HepG2 (cell line): Measurements from ENCODE around the gene ZNF213. TPM values are rescaled to one million over a fixed set of nuclear protein-coding genes. Genes with fewer than 3 reads are reported as not detected.

Experiments
- ATF4 ChIP-seq, 2 experiments: fragments of 450-650 bp in 1 of 2; sonication (generic) in 1 of 2; formaldehyde crosslinking; IDR thresholded peaks; 2 replicates each; pipeline versions ENCODE4 v1.5.0 to v1.8.0; 2020 to 2022; ENCODE audit warnings: mild to moderate bottlenecking in 1 of 2, missing genetic modification reagents in 1 of 2
- ETV6 ChIP-seq: sonication (generic); formaldehyde crosslinking; conservative IDR thresholded peaks from 2 replicates; pipeline ENCODE4 v1.4.0; 2020; ENCODE audit warnings: missing genetic modification reagents
- HMG20A ChIP-seq: IDR thresholded peaks from 2 replicates; pipeline ENCODE4 v1.6.1; 2016; ENCODE audit warnings: borderline replicate concordance
- MNT ChIP-seq: fragments of 450-650 bp; IDR thresholded peaks from 2 replicates; pipeline ENCODE4 v1.6.1; 2016
- NFAT5 ChIP-seq: sonication (generic); formaldehyde crosslinking; IDR thresholded peaks from 2 replicates; pipeline ENCODE4 v1.4.0; 2020; ENCODE audit warnings: missing genetic modification reagents
- PAXIP1 ChIP-seq: sonication (generic); formaldehyde crosslinking; conservative IDR thresholded peaks from 2 replicates; pipeline ENCODE4 v1.4.0; 2020; ENCODE audit warnings: mild to moderate bottlenecking, missing genetic modification reagents, moderate library complexity
- TOE1 ChIP-seq: sonication (generic); formaldehyde crosslinking; IDR thresholded peaks from 2 replicates; pipeline ENCODE4 v1.4.0; 2020; ENCODE audit warnings: mild to moderate bottlenecking, missing genetic modification reagents
- ZBTB33 ChIP-seq: sonication (generic); formaldehyde crosslinking; IDR thresholded peaks from 2 replicates; pipeline ENCODE4 v1.4.0; 2020; ENCODE audit warnings: missing genetic modification reagents
- ZBTB38 ChIP-seq: sonication (generic); formaldehyde crosslinking; IDR thresholded peaks from 2 replicates; pipeline ENCODE4 v1.5.1; 2020; ENCODE audit warnings: mild to moderate bottlenecking, missing genetic modification reagents
- ZFP37 ChIP-seq: sonication (generic); formaldehyde crosslinking; IDR thresholded peaks from 2 replicates; pipeline ENCODE4 v1.4.0; 2020; ENCODE audit warnings: missing genetic modification reagents, borderline replicate concordance
- ZNF251 ChIP-seq: sonication (generic); formaldehyde crosslinking; IDR thresholded peaks from 2 replicates; pipeline ENCODE4 v1.9.0; 2021; ENCODE audit warnings: mild to moderate bottlenecking, missing genetic modification reagents
- ZNF629 ChIP-seq: sonication (generic); formaldehyde crosslinking; conservative IDR thresholded peaks from 2 replicates; pipeline ENCODE4 v1.5.0; 2020; ENCODE audit warnings: missing genetic modification reagents
- ZSCAN25 ChIP-seq: sonication (generic); formaldehyde crosslinking; IDR thresholded peaks from 2 replicates; pipeline ENCODE4 v1.8.0; 2022; ENCODE audit warnings: mild to moderate bottlenecking, missing genetic modification reagents
- polyA plus RNA-seq, 8 experiments: library from polyadenylated mRNA; depleted of rRNA in 3 of 8; stranded (reverse) in 7 of 8; unstranded in 1 of 8; fragments of >200 nt; fragmentation: Illumina TruSeq in 4 of 8; extraction: Trizol in 4 of 8; gene quantifications; 2 replicates each; pipeline versions ENCODE4 v1.2.1 to v1.2.3, GENCODE V29; 2011 to 2016; ENCODE audit warnings: low read depth in 4 of 8, missing spikeins in 1 of 8, mixed read lengths in 1 of 8; ENCODE audit not compliant: insufficient read depth in 1 of 8
- total RNA-seq, 5 experiments: library from RNA; depleted of rRNA; stranded (reverse); fragments of >200 nt; fragmentation: Illumina TruSeq; extraction: Trizol; gene quantifications; 2 replicates each; pipeline ENCODE4 v1.2.3, GENCODE V29; 2016; ENCODE audit warnings: low read depth in 1 of 5

ZNF213 gene
- total and polyA plus RNA-seq, 2 of the 13 experiments (the other 11 are each of a cell fraction or from before 2014, with no cell fraction given): 0.59 to 0.97 TPM

- peak in 1 of 2 experiments; percentile 25; a peak in 1 of 4 replicates for TF ChIP-seq ATF4 (CRISPR knock-in tag; IDR thresholded peaks at IDR 0.05)
- TF ChIP-seq NFAT5 (CRISPR knock-in tag): no peak
- no peak for TF ChIP-seq TOE1 (CRISPR knock-in tag)
- no peak for TF ChIP-seq ZFP37 (CRISPR knock-in tag)
- no peak; the same call in 1 of the 2 replicates for TF ChIP-seq ETV6
- no peak for TF ChIP-seq PAXIP1
- no peak; the same call in 1 of the 2 replicates for TF ChIP-seq HMG20A (CRISPR knock-in tag)
- TF ChIP-seq ZSCAN25: peak; percentile 52; the same call in 1 of the 2 replicates
- TF ChIP-seq ZNF629 (CRISPR knock-in tag): peak; percentile 46
- TF ChIP-seq MNT: no peak
- peak; percentile 66 for TF ChIP-seq ZBTB33 (CRISPR knock-in tag)
- peak; percentile 40; the same call in 1 of the 2 replicates for TF ChIP-seq ZBTB38 (CRISPR knock-in tag)
- TF ChIP-seq ZNF251: no peak
These were observed 48.0 kb downstream of the ZNF213 start (continued) for GRCh38 chr16:3182608-3183444.
